ENCODE data around the gene CD6. TPM values are rescaled to one million over a fixed set of nuclear protein-coding genes. Genes with fewer than 3 reads are reported as not detected.

CD6 gene
- 10 to 100 TPM in 1 of 10 donors, 1 to 10 TPM in 5, under 1 TPM in 4; 0.43 to 10.6 (median 1.1) TPM for polyA plus RNA-seq (ENCODE audit: insufficient read length in 10 of 10)
- long read RNA-seq, donor 1 = 0 reads
- long read RNA-seq, donor 2 = 0 reads
- long read RNA-seq, donor 3 = 0 reads
- long read RNA-seq, donor 4 = 0 reads
- long read RNA-seq, donor 5 = 0 reads
- long read RNA-seq, donor 6 = 0 reads
- long read RNA-seq, donor 7 = 0 reads
- long read RNA-seq, donor 8 = 0 reads
- long read RNA-seq, donor 9 = 0 reads

- no peak for DNase-seq
Observed at GRCh38 chr11:60971520-60971919, at the start of gene CD6. Gene CD6 (plus strand): TSS chr11:60971680. CDS start chr11:60971866, 186 bp downstream.

GRCh38 chr11:60921777-60922335, 49.6 kb upstream of the CD6 start:
- no peak for DNase-seq

- DNase-seq = no peak
Observed at GRCh38 chr11:60922906-60923305, 48.6 kb upstream of the CD6 start.

GRCh38 chr11:60923326-60923725, 48.2 kb upstream of the CD6 start:
- DNase-seq = no peak

GRCh38 chr11:60923800-60924109, 47.7 kb upstream of the CD6 start:
- DNase-seq = no peak

- peak; percentile 72 to 89 (median 78) for DNase-seq
Observed at GRCh38 chr11:60924110-60924905, 47.2 kb upstream of the CD6 start, which contains the start of gene TMEM132A. Gene TMEM132A (plus strand): TSS chr11:60924460. CDS start chr11:60924634, 174 bp downstream.

GRCh38 chr11:60924906-60925853, 46.3 kb upstream of the CD6 start:
- peak in 1 of 3 donors; percentile 49 for DNase-seq

GRCh38 chr11:60925868-60926267, 45.6 kb upstream of the CD6 start:
- DNase-seq = no peak

- no peak for DNase-seq
Observed at GRCh38 chr11:60926500-60926899, 45.0 kb upstream of the CD6 start.

GRCh38 chr11:60927061-60927592, 44.4 kb upstream of the CD6 start:
- DNase-seq = no peak

- DNase-seq = no peak
Observed at GRCh38 chr11:60927600-60927999, 43.9 kb upstream of the CD6 start.

GRCh38 chr11:60928563-60929001, 42.9 kb upstream of the CD6 start:
- DNase-seq = no peak

GRCh38 chr11:60929764-60930163, 41.7 kb upstream of the CD6 start:
- DNase-seq = no peak

- DNase-seq = no peak
Observed at GRCh38 chr11:60930394-60930793, 41.1 kb upstream of the CD6 start.

GRCh38 chr11:60931917-60932316, 39.6 kb upstream of the CD6 start:
- no peak for DNase-seq

- no peak for DNase-seq
Observed at GRCh38 chr11:60932605-60933356, 38.7 kb upstream of the CD6 start.

GRCh38 chr11:60933416-60934123, 37.9 kb upstream of the CD6 start:
- no peak for DNase-seq

GRCh38 chr11:60934124-60934789, 37.2 kb upstream of the CD6 start:
- DNase-seq = no peak

GRCh38 chr11:60934790-60935605, 36.5 kb upstream of the CD6 start:
- DNase-seq = no peak

All from muscle of back (tissue), 13 donors.